GM18511 (cell line): ENCODE results near the gene SLC18A3.

Experiments used
- ATAC-seq: cut with Tn5 transposase; IDR thresholded peaks from one replicate; pipeline ENCODE4 v1.9.1; 2021; ENCODE audit warnings: mild to moderate bottlenecking, moderate library complexity; ENCODE audit not compliant: unreplicated experiment

Gene SLC18A3

GRCh38 chr10:49595713-49596492 lies 14.2 kb upstream of the SLC18A3 start:
- ATAC-seq = no peak

DNA sequence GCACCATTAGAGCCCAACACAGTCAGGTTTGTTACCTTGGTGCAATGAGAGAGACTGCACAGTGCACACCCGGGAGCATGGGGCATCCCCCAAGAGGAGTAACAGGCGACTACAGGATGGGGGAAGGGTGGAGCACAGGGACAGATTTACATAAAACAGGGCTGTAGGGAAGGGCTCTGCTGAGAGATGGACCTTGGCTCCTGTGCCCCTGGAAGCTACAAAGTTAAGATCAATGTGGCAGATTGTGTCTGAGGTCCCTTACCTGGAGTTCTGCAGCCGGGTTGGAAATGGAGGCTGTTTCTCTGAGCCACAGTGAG lies 13.7 kb upstream of the SLC18A3 start:
- no peak for ATAC-seq

- no peak for ATAC-seq
Measured at GRCh38 chr10:49596836-49597235, 13.3 kb upstream of the SLC18A3 start.

- ATAC-seq = no peak
Measured at GRCh38 chr10:49597426-49598163, 12.5 kb upstream of the SLC18A3 start.

DNA sequence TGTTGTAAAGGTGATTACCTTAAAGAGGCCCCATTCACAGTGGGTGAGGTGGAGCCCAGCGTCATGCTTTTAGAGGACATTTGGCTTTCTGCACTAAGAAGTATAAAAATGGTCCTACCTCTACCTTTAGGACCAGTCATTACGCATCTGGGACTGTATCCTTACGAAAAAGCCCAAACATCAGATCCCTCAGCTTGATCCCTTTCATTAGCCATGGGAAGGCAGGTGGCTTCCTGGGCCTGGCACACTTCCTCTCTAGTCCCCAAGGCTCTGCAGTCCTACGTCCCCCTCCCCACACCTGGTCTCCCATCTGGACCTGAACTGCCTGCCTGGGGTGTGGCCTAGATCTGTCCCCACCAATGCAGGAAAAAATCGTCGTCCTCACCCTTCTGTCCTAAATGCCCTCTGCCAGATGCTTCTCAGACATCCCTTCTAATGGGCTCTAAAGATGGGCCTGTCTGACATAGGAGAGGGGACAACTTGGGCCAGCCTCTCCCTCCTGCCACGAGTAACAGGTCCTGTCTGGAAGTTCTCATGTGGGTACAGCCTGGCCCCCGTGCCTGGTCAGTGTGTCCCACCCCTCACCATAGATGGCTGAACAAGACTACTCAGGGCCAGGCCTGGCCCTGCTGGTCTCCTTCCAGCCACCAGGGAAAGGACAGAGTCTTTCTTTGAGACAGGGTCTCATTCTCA lies 11.8 kb upstream of the SLC18A3 start:
- ATAC-seq = no peak

DNA sequence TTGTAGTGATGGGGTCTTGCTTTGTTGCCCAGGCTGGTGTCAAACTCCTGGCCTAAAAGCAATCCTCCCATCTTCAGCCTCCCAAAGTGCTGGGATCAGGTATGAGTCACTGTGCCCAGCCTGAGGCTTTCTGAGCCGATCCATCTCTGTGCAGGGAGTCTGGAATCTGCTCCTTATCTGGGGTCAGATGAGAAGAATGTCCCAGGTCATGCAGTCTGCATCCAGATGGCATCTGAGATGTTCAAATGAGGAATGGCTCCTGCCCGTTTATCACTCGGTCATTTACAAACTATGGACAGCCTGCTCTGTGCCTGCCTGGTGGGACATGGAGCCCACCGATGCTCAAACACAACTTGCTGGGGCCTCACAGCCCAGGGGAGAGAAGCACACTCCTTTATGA lies 11.1 kb upstream of the SLC18A3 start:
- ATAC-seq = no peak

- ATAC-seq = no peak
Measured at GRCh38 chr10:49599546-49599945, 10.6 kb upstream of the SLC18A3 start.

- ATAC-seq = no peak
Measured at GRCh38 chr10:49600046-49600445, 10.1 kb upstream of the SLC18A3 start.

DNA sequence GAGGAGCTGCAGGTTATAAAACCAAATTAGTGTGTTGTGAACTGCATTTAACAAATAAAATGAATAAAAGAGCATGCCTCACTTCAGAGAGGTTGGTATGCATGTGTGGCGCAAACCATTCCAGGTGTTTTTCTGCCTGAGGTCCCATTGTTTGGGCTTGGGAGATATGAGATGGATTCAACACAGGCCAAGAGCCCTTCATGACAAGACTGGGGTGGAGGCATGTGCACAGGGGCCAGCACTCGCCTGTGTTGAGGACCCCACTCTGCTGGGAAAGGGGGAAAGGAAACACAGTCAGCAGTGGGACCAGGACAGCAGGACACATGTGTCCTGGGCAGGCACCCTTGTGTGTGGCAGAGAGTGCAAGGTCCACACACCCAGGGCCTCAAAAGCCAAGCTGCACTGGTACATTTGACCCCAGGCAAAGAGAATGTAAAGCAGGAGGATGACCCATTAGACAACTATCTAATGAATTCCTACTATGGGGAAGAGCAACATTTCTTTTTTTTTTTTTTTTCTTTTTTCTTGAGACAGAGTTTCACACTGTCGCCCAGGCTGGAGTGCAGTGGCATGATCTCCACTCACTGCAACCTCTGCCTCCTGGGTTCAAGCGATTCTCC lies 9.2 kb upstream of the SLC18A3 start:
- ATAC-seq = no peak

- ATAC-seq = no peak
Measured at GRCh38 chr10:49601857-49602256, 8.3 kb upstream of the SLC18A3 start.

DNA sequence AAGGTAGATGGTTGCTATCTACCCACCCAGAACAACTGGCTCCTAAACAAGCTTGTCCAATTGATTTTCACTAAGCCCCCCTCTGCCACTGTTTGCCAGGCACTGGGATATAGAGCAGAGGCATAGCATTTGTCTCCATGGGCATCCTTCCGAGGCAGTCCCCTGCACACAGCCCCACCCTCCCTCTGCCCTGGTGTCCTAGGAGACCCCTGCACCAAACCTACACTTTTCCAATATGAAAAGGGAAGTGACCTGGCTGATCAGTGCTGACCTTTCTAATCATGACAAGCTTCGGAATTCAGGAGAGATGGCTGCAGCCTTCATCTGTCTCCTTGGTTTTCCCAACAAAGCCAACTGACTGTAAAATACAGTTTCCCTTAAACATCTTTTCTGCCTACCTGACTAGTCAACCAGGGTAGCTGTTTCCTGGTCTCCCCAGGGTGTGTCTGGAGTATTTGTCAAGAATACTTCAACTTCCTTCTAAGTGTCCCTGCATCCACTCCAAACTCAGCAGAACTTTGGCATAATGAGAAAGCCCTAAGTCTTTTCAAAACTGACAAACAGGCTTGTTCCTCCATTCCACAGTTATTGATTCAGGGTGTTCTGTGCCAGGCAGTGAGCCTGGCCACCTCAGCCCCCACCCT lies 7.6 kb upstream of the SLC18A3 start:
- no peak for ATAC-seq

- no peak for ATAC-seq
Measured at GRCh38 chr10:49605216-49605938, 4.7 kb upstream of the SLC18A3 start.

DNA sequence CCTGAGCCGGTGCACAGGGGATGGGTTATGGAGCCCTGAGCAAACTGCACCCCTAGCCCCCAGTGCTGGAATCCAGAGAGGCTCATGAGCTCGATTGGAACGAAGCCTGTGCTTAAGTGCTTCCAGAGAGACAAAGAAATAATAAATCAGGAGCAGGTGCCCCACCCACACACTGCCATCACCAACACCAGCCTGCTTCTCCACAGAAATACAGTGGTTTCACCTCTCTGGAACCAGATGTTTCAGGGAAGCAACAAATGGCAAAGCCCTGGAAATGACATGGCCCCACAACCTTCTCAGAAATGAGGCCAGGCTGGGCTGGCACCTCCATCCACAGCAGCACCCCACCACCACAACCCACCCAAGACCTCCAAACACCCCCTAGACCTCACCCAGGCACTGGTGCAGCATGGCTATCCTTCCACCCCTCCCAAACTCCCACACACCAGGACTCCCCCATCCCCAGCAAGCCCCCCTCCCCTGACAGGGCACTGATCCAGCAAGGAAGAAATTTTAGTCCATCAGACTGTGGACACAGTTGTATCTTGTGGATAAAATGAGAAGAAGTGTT lies 4.1 kb upstream of the SLC18A3 start:
- ATAC-seq = no peak

DNA sequence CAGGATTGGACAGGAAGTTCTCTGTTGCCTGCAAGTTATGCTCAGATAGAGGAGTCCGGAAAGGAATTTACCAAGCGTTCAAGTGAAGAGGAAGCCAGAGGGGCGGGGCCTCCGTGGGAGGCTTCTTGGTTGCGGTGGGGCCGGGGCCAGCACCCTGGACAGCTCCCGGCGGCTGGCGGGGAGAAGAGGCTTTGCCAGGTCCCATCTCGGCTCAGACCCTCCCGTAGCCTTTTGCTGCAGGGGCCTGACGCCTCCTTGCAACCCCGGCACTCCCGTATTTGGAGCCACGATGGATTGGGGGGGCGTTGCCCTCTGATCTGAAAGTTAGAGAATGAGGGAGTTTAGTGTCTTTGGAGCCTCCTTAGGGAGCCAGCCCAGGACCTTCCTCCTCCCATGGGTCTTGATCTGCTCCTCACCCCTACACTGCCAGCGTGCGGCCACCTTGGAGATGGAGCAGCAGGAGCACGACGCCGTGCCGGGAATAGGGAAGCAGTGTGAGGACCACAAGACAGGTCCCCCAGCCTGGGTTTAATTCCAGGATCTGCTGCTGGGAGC lies 3.1 kb upstream of the SLC18A3 start:
- peak; percentile 90 for ATAC-seq

- ATAC-seq = no peak
Measured at GRCh38 chr10:49608166-49609005, 1.7 kb upstream of the SLC18A3 start.

DNA sequence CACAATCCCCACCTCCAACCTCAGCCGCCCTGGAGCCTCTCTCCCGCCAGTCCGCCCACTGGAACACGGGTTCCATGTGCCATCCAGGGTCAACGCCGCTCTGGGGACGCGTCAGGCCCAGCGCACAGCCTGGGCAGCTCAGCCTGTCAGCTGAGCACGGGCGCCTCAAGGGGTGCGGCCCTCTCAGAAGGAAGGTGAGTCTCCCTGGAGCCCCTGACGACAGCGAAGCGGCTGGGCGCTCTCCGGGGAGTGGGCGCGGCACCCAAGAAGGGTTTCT lies 1.2 kb upstream of the SLC18A3 start:
- no peak for ATAC-seq

GRCh38 chr10:49609283-49610113 lies 612 bp upstream of the SLC18A3 start:
- ATAC-seq = no peak

DNA sequence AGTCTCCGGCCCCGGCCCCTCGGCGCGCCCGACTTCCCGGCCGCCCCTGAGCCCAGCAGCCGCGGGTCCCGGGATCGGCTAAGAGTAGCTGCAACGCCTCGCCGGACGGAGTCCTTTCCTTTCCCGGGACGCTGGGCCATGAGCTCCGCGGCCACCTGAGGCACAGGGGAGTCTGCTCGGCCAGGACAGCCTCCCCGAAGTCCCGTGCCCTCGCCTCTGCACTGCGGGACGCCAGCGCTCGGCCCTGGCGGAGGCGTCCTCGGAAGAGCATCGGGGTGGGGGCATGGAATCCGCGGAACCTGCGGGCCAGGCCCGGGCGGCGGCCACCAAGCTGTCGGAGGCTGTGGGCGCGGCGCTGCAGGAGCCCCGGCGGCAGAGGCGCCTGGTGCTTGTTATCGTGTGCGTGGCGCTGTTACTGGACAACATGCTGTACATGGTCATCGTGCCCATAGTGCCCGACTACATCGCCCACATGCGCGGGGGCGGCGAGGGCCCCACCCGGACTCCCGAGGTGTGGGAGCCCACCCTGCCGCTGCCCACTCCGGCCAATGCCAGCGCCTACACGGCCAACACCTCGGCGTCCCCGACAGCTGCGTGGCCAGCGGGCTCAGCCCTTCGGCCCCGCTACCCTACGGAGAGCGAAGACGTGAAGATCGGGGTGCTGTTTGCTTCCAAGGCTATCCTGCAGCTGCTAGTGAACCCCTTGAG lies 502 bp downstream of the SLC18A3 start:
- no peak for ATAC-seq
